Melanocyte of skin (primary cell): ENCODE data around the gene CBR1. TPM values are rescaled to one million over a fixed set of nuclear protein-coding genes. Genes with fewer than 3 reads are reported as not detected.

Source experiments
- small RNA-seq, 2 donors: library from RNA; depleted of rRNA; stranded (forward); fragments of <200 nt; gene quantifications; one replicate each; pipeline ENCODE3, GENCODE V24; 2012
- total RNA-seq, 2 donors: library from RNA; depleted of rRNA; stranded (reverse); fragments of >200 nt; gene quantifications; 2 replicates each; pipeline ENCODE4 v1.2.3, GENCODE V29; 2012

Gene CBR1
- total RNA-seq = 100 to 1,000 TPM; 265 to 381 TPM

GRCh38 chr21:36069713-36070583 is at the start of gene CBR1:
CBR1 (plus strand) TSS chr21:36070024; CDS start chr21:36070116, 92 bp downstream.

GRCh38 chr21:36060159-36060921 is 9.5 kb upstream of the CBR1 start, which contains the start of gene SETD4:
SETD4 (minus strand) TSS chr21:36060526; CDS start chr21:36058888, 1,638 bp downstream.

Small RNAs within 50 kb of the gene (small RNA-seq; reads per million reads assigned to genes)
- gene RNU6-992P = 0 reads per million in 2 donors

Other genes starting within 250 kb of the CBR1 start
- gene SETD4, start 9.5 kb upstream of the CBR1 start, total RNA-seq = 10 to 100 TPM; 20.0 to 24.0 TPM
- gene CBR3, start 65.1 kb downstream of the CBR1 start, total RNA-seq = 10 to 100 TPM; 77.4 to 96.9 TPM
- gene DOP1B, start 86.8 kb downstream of the CBR1 start, total RNA-seq = 10 to 100 TPM; 10.7 to 12.0 TPM